H9 (cell line): ENCODE measurements around the gene FSIP2. TPM values are rescaled to one million over a fixed set of nuclear protein-coding genes. Genes with fewer than 3 reads are reported as not detected.

Source experiments
- DNase-seq: peaks from one replicate; pipeline ENCODE4 v3.0.0-alpha.2; 2017
- H2AFZ ChIP-seq: one replicate; pipeline ENCODE4 v1.6.1; 2013; ENCODE audit warnings: mild to moderate bottlenecking, low read length, control low read depth, moderate library complexity
- H2AK5ac ChIP-seq: 2 replicates; pipeline ENCODE4 v1.6.1; 2013; ENCODE audit warnings: low read length, control low read depth, mixed read lengths; ENCODE audit not compliant: insufficient read length
- H2BK120ac ChIP-seq: one replicate; pipeline ENCODE4 v1.6.1; 2013; ENCODE audit warnings: low read depth, mild to moderate bottlenecking, low read length, control low read depth, inconsistent platforms; ENCODE audit not compliant: poor library complexity, severe bottlenecking
- H2BK12ac ChIP-seq: 2 replicates; pipeline ENCODE4 v1.6.1; 2013; ENCODE audit warnings: low read length, control low read depth, mixed read lengths, low read depth; ENCODE audit not compliant: insufficient read length
- H2BK15ac ChIP-seq: 2 replicates; pipeline ENCODE4 v1.6.1; 2013; ENCODE audit warnings: low read depth, low read length, control low read depth
- H2BK20ac ChIP-seq: one replicate; pipeline ENCODE4 v1.6.1; 2013; ENCODE audit warnings: low read depth, mild to moderate bottlenecking, low read length, control low read depth, inconsistent platforms; ENCODE audit not compliant: poor library complexity, severe bottlenecking
- H2BK5ac ChIP-seq: 2 replicates; pipeline ENCODE4 v1.6.1; 2013; ENCODE audit warnings: low read length, control low read depth, mixed read lengths; ENCODE audit not compliant: insufficient read length
- H3K14ac ChIP-seq: 2 replicates; pipeline ENCODE4 v1.6.1; 2013; ENCODE audit warnings: low read length, control low read depth; ENCODE audit not compliant: insufficient read depth
- H3K18ac ChIP-seq: 2 replicates; pipeline ENCODE4 v1.6.1; 2013; ENCODE audit warnings: low read depth, mild to moderate bottlenecking, mixed read lengths, low read length, control low read depth; ENCODE audit not compliant: insufficient read length
- H3K23ac ChIP-seq: 2 replicates; pipeline ENCODE4 v1.6.1; 2013; ENCODE audit warnings: low read length, control low read depth, mixed read lengths, low read depth; ENCODE audit not compliant: insufficient read length
- H3K23me2 ChIP-seq: 2 replicates; pipeline ENCODE4 v1.6.1; 2013; ENCODE audit warnings: low read depth, mild to moderate bottlenecking, mixed read lengths, low read length, control low read depth; ENCODE audit not compliant: insufficient read length, poor library complexity, severe bottlenecking
- H3K27ac ChIP-seq: 2 replicates; pipeline ENCODE4 v1.5.1; 2013; ENCODE audit warnings: low read length, control low read depth, mixed read lengths, low read depth; ENCODE audit not compliant: insufficient read length
- H3K27me3 ChIP-seq: 2 replicates; pipeline ENCODE4 v1.6.1; 2013; ENCODE audit warnings: low read length, control low read depth, inconsistent platforms; ENCODE audit not compliant: insufficient read depth
- H3K4ac ChIP-seq: 2 replicates; pipeline ENCODE4 v1.6.1; 2013; ENCODE audit warnings: low read depth, mild to moderate bottlenecking, control low read depth, inconsistent platforms, low read length, moderate library complexity
- H3K4me1 ChIP-seq: 2 replicates; pipeline ENCODE4 v1.6.1; 2013; ENCODE audit warnings: low read length, control low read depth, inconsistent platforms; ENCODE audit not compliant: insufficient read depth
- H3K4me2 ChIP-seq: 2 replicates; pipeline ENCODE4 v1.6.1; 2013; ENCODE audit warnings: low read length, control low read depth, mixed read lengths; ENCODE audit not compliant: insufficient read length, insufficient read depth
- H3K56ac ChIP-seq: 2 replicates; pipeline ENCODE4 v1.6.1; 2013; ENCODE audit warnings: low read depth, mild to moderate bottlenecking, mixed read lengths, low read length, control low read depth; ENCODE audit not compliant: insufficient read length
- H3K79me1 ChIP-seq: 2 replicates; pipeline ENCODE4 v1.6.1; 2013; ENCODE audit warnings: low read depth, mild to moderate bottlenecking, moderate library complexity, low read length, control low read depth, inconsistent platforms; ENCODE audit not compliant: insufficient read depth, poor library complexity, severe bottlenecking
- H3K79me2 ChIP-seq: 2 replicates; pipeline ENCODE4 v1.6.1; 2013; ENCODE audit warnings: low read length, control low read depth, inconsistent platforms; ENCODE audit not compliant: insufficient read depth
- H3K9ac ChIP-seq: 2 replicates; pipeline ENCODE4 v1.6.1; 2013; ENCODE audit warnings: low read length, control low read depth, mixed read lengths; ENCODE audit not compliant: insufficient read length; ENCODE audit errors: extremely low read depth
- H3K9me3 ChIP-seq: one replicate; pipeline ENCODE4 v1.6.1; 2013; ENCODE audit warnings: low read depth, low read length, inconsistent platforms; ENCODE audit not compliant: control insufficient read depth
- H3T11ph ChIP-seq: one replicate; pipeline ENCODE4 v1.6.1; 2013; ENCODE audit warnings: mild to moderate bottlenecking, low read length, control low read depth, inconsistent platforms
- H4K20me1 ChIP-seq: one replicate; pipeline ENCODE4 v1.6.1; 2013; ENCODE audit not compliant: control insufficient read depth, insufficient read length, insufficient read depth
- H4K5ac ChIP-seq: 2 replicates; pipeline ENCODE4 v1.6.1; 2013; ENCODE audit warnings: low read depth, mild to moderate bottlenecking, mixed read lengths, low read length, control low read depth; ENCODE audit not compliant: insufficient read length
- H4K8ac ChIP-seq: replicated peaks from 2 replicates; pipeline ENCODE4 v1.6.1; 2013; ENCODE audit warnings: low read length, control low read depth, mixed read lengths, low read depth; ENCODE audit not compliant: insufficient read length
- H4K91ac ChIP-seq: 2 replicates; pipeline ENCODE4 v1.6.1; 2013; ENCODE audit warnings: low read depth, mild to moderate bottlenecking, moderate library complexity, mixed read lengths, low read length, control low read depth; ENCODE audit not compliant: insufficient read length
- H3K27ac Mint-ChIP-seq, 3 experiments: 2 replicates in 2 of 3; 3 replicates in 1 of 3; pipeline ENCODE4 v1.8.0; 2020 to 2021; ENCODE audit warnings: mixed read lengths in 3 of 3, mild to moderate bottlenecking in 1 of 3, moderate library complexity in 1 of 3
- H3K27me3 Mint-ChIP-seq: 2 replicates; pipeline ENCODE4 v1.8.0; 2021; ENCODE audit warnings: low read depth, mild to moderate bottlenecking, moderate library complexity, mixed read lengths
- H3K36me3 Mint-ChIP-seq, 3 experiments: 2 replicates in 2 of 3; 3 replicates in 1 of 3; pipeline ENCODE4 v1.8.0; 2020 to 2021; ENCODE audit warnings: low read depth in 3 of 3, mixed read lengths in 3 of 3; ENCODE audit not compliant: insufficient read depth in 1 of 3
- H3K4me1 Mint-ChIP-seq, 2 experiments: 2 replicates each; pipeline ENCODE4 v1.8.0; 2020; ENCODE audit warnings: mixed read lengths in 2 of 2
- H3K4me3 Mint-ChIP-seq, 2 experiments: 2 replicates in 1 of 2; 3 replicates in 1 of 2; pipeline ENCODE4 v1.8.0; 2020 to 2021; ENCODE audit warnings: mild to moderate bottlenecking in 2 of 2, mixed read lengths in 2 of 2, moderate library complexity in 1 of 2
- H3K9me3 Mint-ChIP-seq, 2 experiments: 2 replicates in 1 of 2; 3 replicates in 1 of 2; pipeline ENCODE4 v1.8.0; 2020; ENCODE audit warnings: mild to moderate bottlenecking in 2 of 2, mixed read lengths in 2 of 2, moderate library complexity in 1 of 2
- CTCF ChIP-seq: fragments of 200-600 bp; sonication (generic); conservative IDR thresholded peaks from 3 replicates; pipeline ENCODE4 v1.8.0; 2021; ENCODE audit warnings: antibody characterized with exemption, mild to moderate bottlenecking
- total RNA-seq: library from RNA; stranded (reverse); gene quantifications from 2 replicates; pipeline ENCODE4 v1.2.1, GENCODE V29; 2021

FSIP2 gene
- total RNA-seq, 1 experiment from 2014 or later: 2.4 TPM

- Histone ChIP-seq H2AK5ac (no peak overlapping the region), H2AFZ (no peak overlapping the region), H3K79me2 (no peaks in the 10 kb centered on the region), H2BK12ac (no peak overlapping the region), H4K8ac (no peak overlapping the region), H3K14ac (no peak overlapping the region), H3K9ac (no peak overlapping the region), H4K20me1 (no peaks in the 10 kb centered on the region), H3K27me3 (no peaks in the 10 kb centered on the region), H3K4ac (no peak overlapping the region), H2BK120ac (no peak overlapping the region), H3T11ph (no peak overlapping the region), H3K18ac (no peak overlapping the region), H3K4me2 (no peak overlapping the region), H3K79me1 (no peaks in the 10 kb centered on the region), H3K9me3 (no peaks in the 10 kb centered on the region), H3K23me2 (no peaks in the 10 kb centered on the region), H3K23ac (no peak overlapping the region), H2BK15ac (no peak overlapping the region), H4K5ac (no peak overlapping the region), H3K56ac (no peak overlapping the region), H4K91ac (no peak overlapping the region), H2BK20ac (no peak overlapping the region), H3K4me1 (no peaks in the 10 kb centered on the region), H3K27ac (no peak overlapping the region), H2BK5ac (no peak overlapping the region)
- DNase-seq: no peak
- TF ChIP-seq CTCF: no peak
- Mint-ChIP-seq H3K4me3 (no peak overlapping the region), H3K4me1 (no peaks in the 10 kb centered on the region), H3K27ac (no peak overlapping the region; a peak in 2 of 7 replicates), H3K36me3 (no peaks in the 10 kb centered on the region), H3K9me3 (no peaks in the 10 kb centered on the region), H3K27me3 (no peaks in the 10 kb centered on the region)
Measured at GRCh38 chr2:185785156-185785555, 46.6 kb downstream of the FSIP2 start.
